ENCODE results near the gene CCR6.

DNA sequence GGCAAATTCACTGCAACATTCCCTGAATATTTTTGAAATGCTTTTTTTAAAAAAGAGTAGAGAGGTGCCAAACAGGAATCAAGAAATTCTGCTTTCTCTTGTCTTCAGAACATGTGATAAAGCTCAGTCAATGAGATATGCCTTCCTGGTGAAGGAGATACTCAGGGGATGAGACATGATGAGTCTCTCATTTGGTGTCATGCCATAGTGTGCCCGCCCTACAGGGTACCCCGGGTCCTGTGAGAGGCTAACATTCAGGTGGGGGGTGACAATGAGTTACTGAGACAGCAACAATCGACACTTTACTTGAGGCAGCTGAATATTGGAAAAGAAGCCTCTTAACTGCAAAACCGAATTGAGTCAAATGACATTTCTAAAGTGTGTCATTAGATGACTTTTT, 6.7 kb downstream of the CCR6 start:
- TF ChIP-seq, protein P1, sequence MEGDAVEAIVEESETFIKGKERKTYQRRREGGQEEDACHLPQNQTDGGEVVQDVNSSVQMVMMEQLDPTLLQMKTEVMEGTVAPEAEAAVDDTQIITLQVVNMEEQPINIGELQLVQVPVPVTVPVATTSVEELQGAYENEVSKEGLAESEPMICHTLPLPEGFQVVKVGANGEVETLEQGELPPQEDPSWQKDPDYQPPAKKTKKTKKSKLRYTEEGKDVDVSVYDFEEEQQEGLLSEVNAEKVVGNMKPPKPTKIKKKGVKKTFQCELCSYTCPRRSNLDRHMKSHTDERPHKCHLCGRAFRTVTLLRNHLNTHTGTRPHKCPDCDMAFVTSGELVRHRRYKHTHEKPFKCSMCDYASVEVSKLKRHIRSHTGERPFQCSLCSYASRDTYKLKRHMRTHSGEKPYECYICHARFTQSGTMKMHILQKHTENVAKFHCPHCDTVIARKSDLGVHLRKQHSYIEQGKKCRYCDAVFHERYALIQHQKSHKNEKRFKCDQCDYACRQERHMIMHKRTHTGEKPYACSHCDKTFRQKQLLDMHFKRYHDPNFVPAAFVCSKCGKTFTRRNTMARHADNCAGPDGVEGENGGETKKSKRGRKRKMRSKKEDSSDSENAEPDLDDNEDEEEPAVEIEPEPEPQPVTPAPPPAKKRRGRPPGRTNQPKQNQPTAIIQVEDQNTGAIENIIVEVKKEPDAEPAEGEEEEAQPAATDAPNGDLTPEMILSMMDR (IDR thresholded peaks at IDR 0.05) = no peak
- TF ChIP-seq POLR2A (IDR thresholded peaks at IDR 0.05) = no peak
